Peyer's patch (tissue), 4 donors: ENCODE measurements around the gene ZNF638. TPM values are rescaled to one million over a fixed set of nuclear protein-coding genes. Genes with fewer than 3 reads are reported as not detected.
A peak's percentile ranks its signal among the peaks of the same experiment; 100 is the strongest.

Experiments used
- DNase-seq, 3 donors: peaks; one replicate each; pipeline ENCODE4 v3.0.0-alpha.2; 2017 to 2019
- H3K27ac ChIP-seq, 4 donors: fragments of 200-600 bp; sonication (generic); one replicate each; pipeline ENCODE4 v1.5.1; 2016 to 2019
- H3K27me3 ChIP-seq, 2 donors: fragments of 200-600 bp; sonication (generic); one replicate each; pipeline ENCODE4 v1.5.1; 2019
- H3K36me3 ChIP-seq, 3 donors: fragments of 200-600 bp; sonication (generic); one replicate each; pipeline ENCODE4 v1.5.1; 2016 to 2019
- H3K4me1 ChIP-seq, 4 donors: fragments of 200-600 bp; sonication (generic); one replicate each; pipeline ENCODE4 v1.5.1; 2016 to 2019
- H3K4me3 ChIP-seq, 4 donors: fragments of 200-600 bp; sonication (generic); 1 replicate in 3 of 4; 2 replicates in 1 of 4; pipeline ENCODE4 v1.5.1; 2016 to 2019; ENCODE audit warnings: mild to moderate bottlenecking in 1 of 4
- H3K9me3 ChIP-seq, 4 donors: fragments of 200-600 bp; sonication (generic); one replicate each; pipeline ENCODE4 v1.5.1; 2016 to 2019; ENCODE audit warnings: mild to moderate bottlenecking in 1 of 4
- POLR2A ChIP-seq, 2 donors: fragments of 450-650 bp; IDR thresholded peaks; one replicate each; pipeline ENCODE4 v1.5.1; 2017; ENCODE audit warnings: antibody characterized with exemption in 2 of 2, mild to moderate bottlenecking in 2 of 2, moderate library complexity in 2 of 2
- total RNA-seq, 4 donors: library from RNA; depleted of rRNA; stranded (reverse); fragments of >200 nt; gene quantifications; one replicate each; pipeline ENCODE4 v1.1.0, GENCODE V29; 2016
- TF ChIP-seq, protein P1 (sequence below), 6 experiments: fragments of 450-650 bp in 4 of 6; fragments of 200-600 bp in 2 of 6; sonication (generic) in 1 of 6; IDR thresholded peaks; one replicate each; pipeline ENCODE4 v1.5.1; 2017 to 2019; ENCODE audit warnings: antibody characterized with exemption in 6 of 6, mild to moderate bottlenecking in 3 of 6, moderate library complexity in 1 of 6

Gene ZNF638
- total RNA-seq, 4 donors from 2014 or later, result 155 to 539 (median 174) TPM

DNA sequence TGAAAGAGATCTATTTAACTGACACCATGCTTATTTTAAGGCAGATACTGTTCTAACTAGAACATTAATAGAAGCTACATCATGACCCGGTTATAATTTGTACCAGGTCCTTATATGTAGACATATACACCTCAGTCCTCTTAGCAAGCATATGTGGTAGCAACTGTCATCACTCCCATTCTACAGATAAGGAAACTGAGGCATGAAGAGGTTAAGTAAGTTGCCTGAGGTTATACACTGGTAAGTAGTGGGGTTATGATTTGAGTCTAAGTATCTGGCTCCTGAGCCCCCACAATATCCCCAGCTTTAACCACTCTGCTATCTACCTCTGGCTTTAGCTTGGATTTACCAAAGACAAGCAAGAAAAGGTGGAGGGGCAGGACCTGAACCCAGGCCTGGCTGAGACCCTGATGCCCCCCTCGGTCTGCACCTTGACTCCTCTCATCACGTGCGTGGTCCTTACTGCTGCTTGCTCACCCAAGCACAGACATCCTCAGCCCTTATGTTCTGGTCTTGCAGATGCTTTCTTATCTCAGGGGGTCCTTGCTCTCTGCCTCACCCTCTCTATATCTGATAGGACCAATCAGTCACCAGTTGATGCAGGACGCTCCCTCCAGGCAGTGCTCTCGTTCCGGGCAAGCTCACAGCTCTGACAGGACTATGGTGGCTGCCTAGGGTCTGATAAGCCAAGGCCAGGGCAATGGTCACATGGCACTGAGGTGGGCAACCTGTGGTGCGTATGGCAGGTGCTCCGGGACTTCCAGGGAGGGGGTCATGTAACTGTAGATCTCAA lies 125.7 kb downstream of the ZNF638 start:
- TF ChIP-seq, protein P1, sequence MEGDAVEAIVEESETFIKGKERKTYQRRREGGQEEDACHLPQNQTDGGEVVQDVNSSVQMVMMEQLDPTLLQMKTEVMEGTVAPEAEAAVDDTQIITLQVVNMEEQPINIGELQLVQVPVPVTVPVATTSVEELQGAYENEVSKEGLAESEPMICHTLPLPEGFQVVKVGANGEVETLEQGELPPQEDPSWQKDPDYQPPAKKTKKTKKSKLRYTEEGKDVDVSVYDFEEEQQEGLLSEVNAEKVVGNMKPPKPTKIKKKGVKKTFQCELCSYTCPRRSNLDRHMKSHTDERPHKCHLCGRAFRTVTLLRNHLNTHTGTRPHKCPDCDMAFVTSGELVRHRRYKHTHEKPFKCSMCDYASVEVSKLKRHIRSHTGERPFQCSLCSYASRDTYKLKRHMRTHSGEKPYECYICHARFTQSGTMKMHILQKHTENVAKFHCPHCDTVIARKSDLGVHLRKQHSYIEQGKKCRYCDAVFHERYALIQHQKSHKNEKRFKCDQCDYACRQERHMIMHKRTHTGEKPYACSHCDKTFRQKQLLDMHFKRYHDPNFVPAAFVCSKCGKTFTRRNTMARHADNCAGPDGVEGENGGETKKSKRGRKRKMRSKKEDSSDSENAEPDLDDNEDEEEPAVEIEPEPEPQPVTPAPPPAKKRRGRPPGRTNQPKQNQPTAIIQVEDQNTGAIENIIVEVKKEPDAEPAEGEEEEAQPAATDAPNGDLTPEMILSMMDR (IDR thresholded peaks at IDR 0.05), result no peak
- no peak for TF ChIP-seq POLR2A (IDR thresholded peaks at IDR 0.05)
- Histone ChIP-seq H3K4me3 (no peak overlapping the region), H3K4me1 (peaks cover 0 to 40% (median 0%) of the 10 kb centered on the region in 4 donors), H3K36me3 (no peaks in the 10 kb centered on the region), H3K27ac (peak overlapping the region in 2 of 4 donors; percentile 5 to 41), H3K27me3 (no peaks in the 10 kb centered on the region), H3K9me3 (peaks cover 0 to 7% (median 0%) of the 10 kb centered on the region in 4 donors)
- DNase-seq, result no peak

DNA sequence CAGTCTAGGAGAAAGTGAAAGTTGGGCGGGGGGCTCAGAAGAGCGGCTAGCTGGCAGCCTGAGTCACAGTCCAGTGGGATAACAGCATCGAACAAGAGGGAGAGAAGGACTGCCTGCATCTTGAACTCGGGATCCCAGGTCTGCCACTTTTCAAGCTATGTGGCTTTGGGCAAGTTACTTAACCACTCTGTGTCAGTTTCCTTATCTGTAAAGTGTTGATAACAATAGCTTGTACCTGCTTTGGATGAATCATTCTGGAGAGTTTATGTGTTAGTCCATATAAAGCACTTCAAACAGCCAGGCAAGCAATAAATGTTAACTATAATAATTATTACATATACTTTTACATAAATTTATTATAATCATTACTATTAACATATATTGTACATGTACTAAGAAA lies 126.3 kb downstream of the ZNF638 start:
- Histone ChIP-seq H3K4me1 (peaks cover 0 to 40% (median 0%) of the 10 kb centered on the region in 4 donors), H3K9me3 (peaks cover 0 to 13% (median 0%) of the 10 kb centered on the region in 4 donors), H3K36me3 (no peaks in the 10 kb centered on the region), H3K27me3 (no peaks in the 10 kb centered on the region), H3K4me3 (no peak overlapping the region), H3K27ac (peak overlapping the region in 1 of 4 donors; percentile 23)
- no peak for DNase-seq
- no peak for TF ChIP-seq POLR2A (IDR thresholded peaks at IDR 0.05)
- TF ChIP-seq, protein P1 (IDR thresholded peaks at IDR 0.05), result no peak

DNA sequence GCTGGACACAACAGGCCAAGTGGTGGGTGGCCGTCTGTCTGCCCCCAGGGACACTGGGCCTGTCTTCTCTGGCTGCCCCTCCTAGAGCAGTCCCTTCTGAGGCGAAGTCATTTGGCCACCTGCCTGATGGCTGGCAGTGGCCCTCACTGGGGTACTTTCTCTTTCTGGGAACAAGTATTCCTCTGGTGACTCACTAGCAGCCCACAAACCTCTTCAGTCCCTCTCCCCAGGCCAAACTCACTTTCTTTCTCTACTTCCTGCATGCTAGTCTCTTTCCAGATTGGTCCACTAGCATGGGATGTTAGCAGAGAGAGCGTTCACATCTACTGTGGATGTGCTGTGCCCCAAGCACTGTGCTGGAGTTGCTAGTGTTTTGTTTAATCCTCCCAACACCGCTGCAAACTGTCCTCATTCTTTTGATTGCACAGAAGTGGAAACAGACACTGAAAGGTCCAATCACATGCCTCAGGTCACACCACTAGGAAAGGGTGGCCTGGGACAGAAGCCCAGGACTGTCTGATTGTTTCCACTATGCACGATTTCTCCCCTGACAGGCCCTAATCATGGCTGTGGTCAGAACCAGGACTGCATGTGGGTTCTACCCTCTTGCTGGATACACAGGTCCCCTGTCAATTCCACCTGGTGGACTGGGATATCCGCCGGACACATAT lies 127.0 kb downstream of the ZNF638 start:
- Histone ChIP-seq H3K9me3 (peaks cover 0 to 15% (median 0%) of the 10 kb centered on the region in 4 donors), H3K4me1 (peaks cover 0 to 36% (median 0%) of the 10 kb centered on the region in 4 donors), H3K4me3 (no peak overlapping the region), H3K36me3 (no peaks in the 10 kb centered on the region), H3K27ac (peak overlapping the region in 1 of 4 donors; percentile 23), H3K27me3 (no peaks in the 10 kb centered on the region)
- DNase-seq, result no peak
- TF ChIP-seq, protein P1 (IDR thresholded peaks at IDR 0.05), result no peak
- no peak for TF ChIP-seq POLR2A (IDR thresholded peaks at IDR 0.05)

DNA sequence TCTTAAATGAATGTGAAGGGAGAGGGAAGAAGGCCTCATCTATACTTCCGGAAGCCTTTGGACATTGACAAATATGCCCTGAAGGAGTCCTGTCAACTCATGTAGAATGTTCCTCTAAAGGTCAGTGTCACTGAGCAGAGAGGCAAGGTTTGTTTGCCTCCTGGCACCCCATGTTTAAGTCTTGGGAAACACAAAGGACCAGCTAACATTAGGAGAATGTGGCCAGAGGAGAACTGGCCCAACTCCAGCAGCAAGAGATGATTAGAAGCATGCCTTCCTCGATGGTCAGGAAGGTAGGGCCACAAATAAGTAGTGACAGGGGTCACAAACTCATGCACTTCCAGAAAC lies 127.5 kb downstream of the ZNF638 start:
- Histone ChIP-seq H3K36me3 (no peaks in the 10 kb centered on the region), H3K4me3 (no peak overlapping the region), H3K27me3 (no peaks in the 10 kb centered on the region), H3K4me1 (peaks cover 0 to 31% (median 0%) of the 10 kb centered on the region in 4 donors), H3K27ac (no peak overlapping the region), H3K9me3 (peaks cover 0 to 15% (median 0%) of the 10 kb centered on the region in 4 donors)
- TF ChIP-seq, protein P1 (IDR thresholded peaks at IDR 0.05), result no peak
- no peak for DNase-seq

DNA sequence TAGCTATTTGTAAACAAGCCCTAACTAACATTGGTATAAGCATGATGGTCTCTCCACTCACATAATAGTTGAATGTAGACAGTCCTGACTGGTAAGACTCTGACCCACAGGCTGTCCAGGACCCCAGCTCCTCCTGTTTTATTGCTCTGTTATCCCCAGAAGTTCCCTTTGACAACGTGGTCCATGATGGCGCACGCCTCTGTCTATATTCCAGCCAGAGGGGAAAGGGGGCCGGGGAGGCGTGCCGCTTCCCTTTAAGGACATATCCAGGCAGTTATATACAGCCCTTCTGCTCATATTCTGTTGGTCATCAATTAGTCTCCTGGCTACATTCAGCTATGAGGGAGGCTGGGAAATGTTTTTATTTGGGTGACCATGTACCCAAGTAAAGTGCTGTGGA lies 128.5 kb downstream of the ZNF638 start:
- Histone ChIP-seq H3K27me3 (no peaks in the 10 kb centered on the region), H3K4me3 (no peak overlapping the region), H3K36me3 (no peaks in the 10 kb centered on the region), H3K9me3 (peaks cover 0 to 15% (median 0%) of the 10 kb centered on the region in 4 donors), H3K27ac (no peak overlapping the region), H3K4me1 (peaks cover 0 to 28% (median 0%) of the 10 kb centered on the region in 4 donors)
- no peak for DNase-seq
- TF ChIP-seq, protein P1 (IDR thresholded peaks at IDR 0.05), result no peak
- TF ChIP-seq POLR2A (IDR thresholded peaks at IDR 0.05), result no peak
